Measurements from ENCODE around the gene SMR3B.

GRCh38 chr4:70402762-70403161 lies 19.8 kb downstream of the SMR3B start:
- TF ChIP-seq EZH2 (IDR thresholded peaks at IDR 0.05; ENCODE audit: insufficient read depth, poor library complexity, severe bottlenecking) (no peak), EZH2phosphoT487 (IDR thresholded peaks at IDR 0.05; ENCODE audit: insufficient read depth, low read depth) (no peak)

All from GM23248 (cell line).